GM20431 (cell line): ENCODE data around the gene GPR152.

Experiments used
- in situ Hi-C: fragments of 300-500 bp; cut with MseI, MboI; formaldehyde crosslinking; loops from one replicate; pipeline ENCODE4 v1.15.0; 2020; ENCODE audit warnings: low sequenced_read_pairs; ENCODE audit not compliant: unreplicated experiment

GPR152 gene

GRCh38 chr11:67452141-67452952, at the start of gene GPR152:
Gene GPR152, minus strand, starts transcription at chr11:67452729. Its CDS starts 5 bp downstream, at chr11:67452724.
- in situ Hi-C loops, result no loop called here

- in situ Hi-C loops, result no loop called here
Measured at GRCh38 chr11:67501854-67502253, 49.3 kb upstream of the GPR152 start.

DNA sequence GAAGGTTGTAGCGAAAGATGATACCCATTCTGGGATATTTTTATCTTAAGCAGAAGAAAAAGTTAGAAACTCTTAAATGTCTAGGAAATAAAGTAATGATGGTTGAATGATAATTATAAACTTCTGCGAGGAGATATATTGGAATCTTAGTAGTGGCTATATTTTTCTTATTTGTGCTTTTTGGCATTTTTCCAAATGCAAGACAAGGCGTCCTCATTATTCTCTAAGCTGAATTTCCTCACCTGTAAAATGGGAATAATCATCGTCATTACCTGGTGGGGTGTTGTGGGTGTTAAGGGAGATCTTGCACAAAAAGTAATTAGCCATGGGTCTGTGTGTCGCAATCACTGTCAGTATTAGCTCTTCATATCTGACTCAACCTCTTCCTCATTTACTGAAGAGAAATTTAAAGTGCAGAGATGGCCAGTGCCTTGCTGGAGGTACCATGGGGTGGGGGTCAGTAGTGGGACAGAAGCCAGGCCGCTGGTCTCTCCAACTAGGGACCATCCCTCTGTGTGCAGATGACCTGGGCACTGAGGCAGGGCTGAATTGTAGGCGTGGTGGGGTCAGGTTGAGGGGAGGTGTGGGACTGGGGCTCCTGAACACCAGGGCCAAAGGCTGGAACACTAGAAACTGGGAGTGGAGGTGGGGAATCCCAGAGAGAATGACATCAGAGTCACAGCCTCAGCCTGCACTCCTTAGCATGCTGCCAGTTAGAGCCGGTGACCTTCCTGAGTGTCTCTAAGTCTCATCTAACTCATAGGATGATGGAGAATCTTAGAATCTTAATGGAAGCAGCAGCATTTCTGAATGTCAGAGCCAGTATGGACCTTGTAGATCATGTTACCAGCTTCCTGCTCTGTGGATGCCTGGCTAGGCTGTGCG, 48.5 kb upstream of the GPR152 start:
- in situ Hi-C loops, result no loop called here

DNA sequence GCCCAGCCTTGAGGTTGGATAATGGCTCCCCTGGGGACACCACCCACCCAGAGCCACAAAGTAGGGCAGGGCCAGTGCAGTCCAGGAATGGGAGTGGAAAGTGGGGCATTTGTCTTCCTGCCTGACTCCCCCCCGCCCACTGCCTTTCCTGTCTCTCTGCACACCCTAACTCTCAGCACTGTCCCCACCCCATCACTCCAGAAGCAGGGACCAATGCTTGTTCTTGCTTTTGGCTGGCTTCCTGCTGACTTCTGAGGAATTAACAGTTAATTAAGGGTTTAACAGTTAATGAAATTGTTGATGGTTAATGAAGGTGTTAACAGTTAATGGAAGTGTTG, 47.9 kb upstream of the GPR152 start:
- in situ Hi-C loops, result no loop called here

DNA sequence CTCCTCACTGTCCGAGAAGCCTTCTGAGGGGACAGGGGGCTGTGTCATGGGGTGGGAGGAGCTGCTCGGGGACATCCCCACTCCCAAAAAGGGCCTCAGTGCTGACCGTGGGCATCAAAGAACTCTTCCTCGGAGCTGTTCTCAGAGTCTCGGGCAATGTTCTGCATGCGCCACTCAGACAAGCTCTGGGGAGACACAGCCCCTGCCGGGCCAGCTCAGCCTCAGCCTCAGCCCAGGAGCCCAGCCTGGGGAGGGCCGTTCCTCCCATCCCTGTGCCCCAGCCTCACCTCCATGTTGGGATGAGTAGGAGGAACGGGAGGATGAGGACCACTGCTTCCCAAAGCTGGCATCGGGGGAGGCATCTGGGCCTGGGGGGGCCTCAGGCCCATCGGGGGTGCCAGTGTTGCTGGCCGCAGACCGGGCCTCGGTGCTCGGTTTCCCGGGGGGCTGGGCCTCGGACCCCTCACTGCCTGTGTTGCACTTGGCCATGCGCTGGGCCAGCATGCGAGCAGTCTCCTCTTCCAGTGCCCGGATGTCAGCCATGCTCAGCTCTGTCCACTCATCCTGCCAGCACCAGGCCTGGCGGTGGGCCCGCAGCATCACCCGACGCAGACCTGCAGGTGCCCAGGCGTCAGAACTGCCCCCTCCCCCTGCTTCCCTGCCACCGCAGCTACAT, 47.4 kb upstream of the GPR152 start:
- in situ Hi-C loops, result no loop called here

DNA sequence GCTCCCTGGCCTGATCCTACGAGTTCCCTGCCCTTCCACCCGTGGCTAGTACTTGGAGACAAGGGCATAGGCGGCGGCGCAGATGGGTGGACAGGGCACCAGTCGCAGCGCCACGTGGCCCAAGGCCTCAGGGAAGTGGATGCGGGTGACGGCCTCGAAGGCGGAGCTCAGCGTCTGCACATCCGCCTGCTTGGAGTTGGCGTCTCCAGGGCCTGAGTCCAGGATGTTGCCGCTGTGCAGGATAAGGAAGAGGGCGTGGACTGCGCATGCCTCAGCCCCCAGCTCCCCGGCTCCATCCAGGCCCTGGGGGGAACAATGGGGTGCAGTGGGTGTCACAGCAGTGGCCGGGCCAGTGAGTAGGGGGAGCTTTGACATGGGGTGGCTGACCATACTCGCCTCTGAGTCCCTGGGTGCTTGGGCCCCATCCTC, 46.0 kb upstream of the GPR152 start:
- in situ Hi-C loops, result no loop called here

DNA sequence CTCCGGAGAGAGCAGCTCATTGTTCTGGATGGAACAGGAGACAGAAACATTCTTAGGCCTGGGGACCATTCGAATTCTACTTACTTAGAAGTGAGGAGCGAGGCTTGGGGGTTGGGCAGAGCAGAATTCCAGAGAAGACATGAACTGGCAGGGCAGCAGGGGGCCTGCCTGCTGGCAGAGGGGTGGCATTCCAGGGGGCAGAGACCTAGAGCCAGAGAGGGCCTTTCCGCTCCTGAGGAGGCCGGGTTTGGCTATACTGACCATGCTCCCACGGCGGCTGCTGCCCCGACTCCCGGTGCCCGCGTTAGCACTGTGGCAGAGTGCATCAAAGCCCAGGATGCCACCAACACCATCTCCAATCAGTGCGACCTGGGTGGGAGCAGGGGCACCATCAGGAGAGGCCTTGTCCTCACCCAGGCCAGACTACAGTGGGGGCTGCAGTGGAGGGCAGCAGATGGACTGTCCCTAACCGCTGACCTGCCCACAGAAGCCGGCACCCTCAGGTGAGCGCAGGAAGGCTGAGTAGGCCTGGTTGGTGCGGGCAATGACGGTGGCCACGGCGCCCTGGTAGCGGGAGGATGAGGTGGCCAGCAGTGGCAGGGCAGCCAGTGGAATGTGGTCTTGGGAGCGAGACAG, 45.2 kb upstream of the GPR152 start:
- in situ Hi-C loops, result no loop called here

- in situ Hi-C loops, result no loop called here
Measured at GRCh38 chr11:67496113-67496512, 43.6 kb upstream of the GPR152 start.

GRCh38 chr11:67495234-67496005, 42.9 kb upstream of the GPR152 start:
- in situ Hi-C loops, result no loop called here

DNA sequence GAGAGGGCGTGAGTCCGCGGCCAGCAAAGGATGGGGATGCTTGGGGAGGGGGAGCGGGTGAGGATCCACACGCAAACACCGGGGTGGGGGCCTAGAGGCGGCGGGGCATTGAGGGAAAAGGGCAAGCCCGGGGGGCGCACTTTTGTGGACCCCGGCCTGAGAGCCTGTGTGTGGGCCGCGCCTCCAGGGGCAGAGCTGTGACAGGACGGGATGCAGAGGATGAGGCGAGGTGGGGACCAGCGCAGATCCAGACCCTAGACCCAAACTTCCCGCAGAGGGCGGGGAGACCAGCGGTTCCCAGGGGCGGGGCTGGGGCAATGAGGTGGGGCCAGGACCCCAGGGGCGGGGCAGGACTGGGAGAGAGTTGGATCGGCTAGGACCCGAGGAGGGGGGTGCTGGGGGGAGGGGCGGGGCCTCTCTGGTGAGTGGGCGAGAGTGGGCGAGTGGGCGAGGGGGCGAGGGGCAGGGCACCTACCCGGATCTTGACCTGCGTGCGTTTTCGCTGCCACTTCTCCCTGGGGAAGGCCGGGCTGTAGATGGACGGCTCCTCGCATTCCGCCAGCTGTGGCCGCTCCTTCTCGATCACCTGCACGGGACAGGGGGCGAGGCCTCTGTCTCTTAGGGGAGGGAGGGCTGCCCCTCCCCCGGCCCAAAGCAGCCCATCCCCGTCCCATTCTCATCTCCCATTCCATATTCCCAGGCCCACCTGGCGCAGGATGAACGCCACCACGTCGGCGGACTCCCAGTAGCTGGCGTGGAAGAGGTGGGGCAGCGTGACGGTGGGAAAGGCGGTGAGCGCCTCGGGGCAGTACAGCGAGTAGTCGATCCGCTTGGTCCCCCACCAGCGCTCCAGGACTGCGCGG, 42.1 kb upstream of the GPR152 start:
- in situ Hi-C loops, result no loop called here

DNA sequence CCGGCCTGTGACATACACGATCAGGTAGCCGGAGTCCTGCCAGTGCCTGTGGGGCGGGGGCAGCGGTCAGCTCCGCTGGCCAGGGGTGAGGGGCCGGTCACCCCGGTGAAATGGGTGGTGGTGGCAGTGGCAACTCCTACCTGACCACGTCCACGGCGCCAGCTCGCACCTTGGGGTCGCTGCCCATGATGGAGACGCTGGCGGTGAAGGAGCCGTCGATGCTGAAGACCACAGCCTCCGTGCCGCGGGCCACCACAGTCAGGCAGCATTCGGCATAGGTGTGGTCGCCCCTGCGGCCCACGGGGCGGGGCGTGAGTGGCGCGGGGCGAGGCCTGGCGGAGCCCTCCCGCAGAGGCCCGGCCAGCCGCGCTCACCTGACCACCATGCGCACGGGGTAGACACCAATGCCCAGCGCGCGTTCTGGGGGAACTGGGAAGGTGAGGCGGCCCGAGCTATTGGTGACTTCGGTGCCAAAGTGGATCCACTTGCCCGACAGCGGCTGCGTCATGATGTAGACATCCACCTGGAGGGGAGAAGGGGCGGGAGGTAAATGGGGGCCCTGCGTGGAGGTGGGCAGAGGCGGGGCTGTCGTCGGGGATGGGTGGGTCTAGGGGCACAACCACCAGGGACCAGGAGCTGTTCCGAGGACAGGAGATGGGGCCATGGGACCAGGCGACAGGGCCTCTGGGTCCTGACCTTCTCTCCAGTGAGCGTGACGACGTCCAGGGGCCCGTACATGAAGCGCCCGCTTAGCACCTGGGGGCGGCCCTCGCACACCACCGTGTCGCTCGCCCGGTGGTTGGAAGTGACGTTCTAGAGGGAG, 41.2 kb upstream of the GPR152 start:
- in situ Hi-C loops, result no loop called here

DNA sequence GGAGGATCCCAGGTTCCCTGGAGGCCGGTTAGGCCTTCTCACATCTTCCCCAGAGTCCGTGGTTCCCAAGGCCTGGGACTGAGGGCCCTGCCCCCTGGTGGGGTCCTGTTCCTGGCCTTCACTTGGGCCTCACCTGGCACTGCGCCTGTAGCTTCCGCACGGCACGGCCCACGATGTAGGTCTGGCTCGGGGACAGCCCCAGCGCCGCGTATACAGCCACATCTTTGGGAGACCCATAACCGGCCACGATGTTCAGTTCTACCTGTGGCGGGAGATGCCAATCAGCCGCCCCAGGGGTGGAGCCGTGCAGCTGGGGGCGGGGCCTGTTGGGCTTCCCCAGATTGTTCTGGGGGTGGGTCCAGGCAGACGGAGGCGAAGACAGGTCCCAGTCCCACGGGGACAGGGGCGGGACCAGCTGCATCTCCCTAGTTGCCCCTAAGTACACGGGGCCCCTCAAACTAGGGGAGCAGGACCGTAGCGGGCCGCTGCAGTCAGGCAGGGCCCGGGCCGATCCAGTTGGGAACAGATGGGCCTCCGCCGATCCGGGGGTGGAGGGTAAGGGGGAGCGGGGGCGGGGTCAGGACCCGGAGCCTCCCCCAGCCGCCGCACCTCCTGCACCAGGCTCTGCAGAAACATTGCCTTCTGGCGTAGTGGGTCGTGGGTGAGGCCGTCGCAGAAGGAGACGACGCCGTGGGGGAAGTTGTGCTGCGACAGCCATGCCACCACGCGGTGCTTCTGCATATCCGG, 40.4 kb upstream of the GPR152 start:
- in situ Hi-C loops, result no loop called here

DNA sequence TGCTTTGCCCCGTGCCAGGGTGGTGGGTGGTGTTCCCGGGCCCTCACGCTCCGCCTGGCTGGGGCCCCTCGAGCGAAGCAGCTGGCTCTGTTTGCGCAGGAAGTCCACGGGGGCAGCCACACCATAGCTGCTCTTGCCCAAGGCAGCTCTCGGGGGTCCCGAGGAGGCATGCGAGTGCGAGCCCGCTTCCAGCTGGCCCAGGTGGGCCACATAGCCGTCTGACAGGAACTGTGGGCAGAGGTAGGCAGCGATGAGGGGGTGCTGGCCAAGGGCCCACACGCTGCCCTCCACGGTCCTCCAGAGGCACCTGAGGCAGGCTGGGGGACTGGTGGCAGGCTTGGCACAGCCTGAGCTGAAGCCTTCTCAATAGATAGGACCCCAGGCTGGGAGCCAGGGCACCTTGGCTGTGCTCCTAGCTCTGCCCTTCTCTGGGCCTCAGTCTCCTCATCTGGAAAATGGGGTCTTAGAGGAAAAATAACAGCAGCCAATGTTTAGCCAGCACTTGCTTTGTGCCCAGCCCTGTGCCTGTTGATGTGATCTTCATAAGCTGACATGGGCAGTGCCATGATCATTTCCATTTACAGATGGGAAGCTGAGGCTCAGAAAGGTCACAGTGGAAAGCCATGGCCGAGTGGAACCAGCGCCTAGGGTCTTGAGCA, 39.7 kb upstream of the GPR152 start:
- in situ Hi-C loops, result no loop called here

DNA sequence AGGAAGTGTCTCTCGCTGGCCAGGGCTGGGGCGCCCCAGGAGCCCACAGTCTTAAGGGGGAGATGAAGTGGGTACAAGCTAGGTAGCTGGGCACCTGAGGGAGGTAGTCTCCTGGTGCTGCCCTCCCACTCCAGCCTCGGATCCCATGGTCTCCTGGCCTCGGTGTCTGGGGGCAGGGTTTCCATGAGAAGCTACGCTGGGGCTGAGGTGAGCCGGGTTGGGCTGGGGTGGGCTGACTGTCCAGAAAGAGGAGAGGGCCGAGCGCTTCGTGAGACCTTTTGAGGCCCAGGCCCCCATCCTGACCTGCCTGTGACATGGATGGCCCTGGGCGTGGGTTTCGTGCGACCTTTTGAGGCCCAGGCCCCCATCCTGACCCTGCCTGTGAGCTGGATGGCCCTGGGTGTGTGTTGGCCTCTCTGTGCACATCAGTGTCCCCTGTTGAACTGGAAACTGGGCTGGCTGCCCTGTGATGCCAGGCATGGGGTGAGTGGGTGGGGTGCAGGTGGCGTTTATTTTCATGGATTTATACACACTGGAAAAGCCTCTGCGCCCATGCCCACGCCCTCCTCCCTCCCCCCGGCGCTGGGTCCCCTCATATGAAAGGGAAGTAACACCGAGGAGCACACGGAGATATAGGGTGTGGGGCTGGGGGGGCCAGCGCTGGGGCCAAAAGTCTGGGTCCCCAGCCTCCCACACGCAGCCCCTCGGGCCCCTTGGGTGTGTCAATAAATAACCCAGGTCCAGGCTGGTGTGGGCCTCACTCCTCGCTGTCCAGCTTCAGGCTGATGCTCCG, 38.9 kb upstream of the GPR152 start:
- in situ Hi-C loops, result no loop called here

DNA sequence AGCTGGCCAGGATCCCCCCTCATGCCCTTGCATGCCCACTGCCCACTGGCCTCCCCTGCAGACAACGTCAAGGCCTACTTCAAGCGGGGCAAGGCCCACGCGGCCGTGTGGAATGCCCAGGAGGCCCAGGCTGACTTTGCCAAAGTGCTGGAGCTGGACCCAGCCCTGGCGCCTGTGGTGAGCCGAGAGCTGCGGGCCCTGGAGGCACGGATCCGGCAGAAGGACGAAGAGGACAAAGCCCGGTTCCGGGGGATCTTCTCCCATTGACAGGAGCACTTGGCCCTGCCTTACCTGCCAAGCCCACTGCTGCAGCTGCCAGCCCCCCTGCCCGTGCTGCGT, 38.2 kb upstream of the GPR152 start:
- in situ Hi-C loops, result no loop called here
